Mucosa of gallbladder (tissue), 1 donor: ENCODE results near the gene PTGER1. TPM values are rescaled to one million over a fixed set of nuclear protein-coding genes. Genes with fewer than 3 reads are reported as not detected.

Experiments
- DNase-seq: peaks from one replicate; pipeline ENCODE4 v3.0.0-alpha.2; 2020; ENCODE audit warnings: low spot score
- total RNA-seq: library from RNA; stranded (reverse); gene quantifications from one replicate; pipeline ENCODE4 v1.2.1, GENCODE V29; 2021
- donor health status: DM: no; HTN: no; CAD: no.

The PTGER1 gene
- total RNA-seq, 1 donor from 2014 or later, result 1.9 TPM

DNA sequence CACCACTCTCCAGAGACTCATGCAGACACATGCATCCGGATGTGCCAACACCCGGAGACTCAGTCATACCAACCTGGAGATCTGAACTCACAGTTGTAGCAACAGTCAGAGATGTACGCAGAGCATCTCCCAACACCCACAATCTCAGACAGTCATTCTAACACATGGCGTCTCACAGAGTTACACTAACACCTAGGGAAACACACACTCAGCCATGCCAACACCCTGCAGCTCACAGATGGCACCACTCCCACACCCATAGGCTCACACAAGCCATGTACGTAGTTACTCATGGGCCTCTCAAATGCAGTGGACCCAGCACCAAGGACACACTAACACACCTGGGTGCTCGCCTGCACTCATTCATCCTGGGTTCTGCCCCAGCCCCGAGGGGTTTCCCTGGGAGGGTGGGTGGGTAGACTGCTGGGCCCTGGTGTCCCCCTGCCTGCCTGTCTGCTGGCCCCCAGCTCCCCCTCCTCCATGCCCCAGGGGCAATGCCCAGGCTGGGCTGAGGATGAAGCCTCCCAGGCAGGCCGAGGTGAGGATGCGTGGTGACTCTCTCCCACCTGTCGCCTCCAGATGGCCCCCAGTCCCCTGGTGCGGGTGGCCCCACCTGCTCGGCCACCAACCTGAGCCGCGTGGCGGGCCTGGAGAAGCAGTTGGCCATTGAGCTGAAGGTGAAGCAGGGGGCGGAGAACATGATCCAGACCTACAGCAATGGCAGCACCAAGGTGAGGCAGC is 32.1 kb downstream of the PTGER1 start:
- DNase-seq, result no peak

DNA sequence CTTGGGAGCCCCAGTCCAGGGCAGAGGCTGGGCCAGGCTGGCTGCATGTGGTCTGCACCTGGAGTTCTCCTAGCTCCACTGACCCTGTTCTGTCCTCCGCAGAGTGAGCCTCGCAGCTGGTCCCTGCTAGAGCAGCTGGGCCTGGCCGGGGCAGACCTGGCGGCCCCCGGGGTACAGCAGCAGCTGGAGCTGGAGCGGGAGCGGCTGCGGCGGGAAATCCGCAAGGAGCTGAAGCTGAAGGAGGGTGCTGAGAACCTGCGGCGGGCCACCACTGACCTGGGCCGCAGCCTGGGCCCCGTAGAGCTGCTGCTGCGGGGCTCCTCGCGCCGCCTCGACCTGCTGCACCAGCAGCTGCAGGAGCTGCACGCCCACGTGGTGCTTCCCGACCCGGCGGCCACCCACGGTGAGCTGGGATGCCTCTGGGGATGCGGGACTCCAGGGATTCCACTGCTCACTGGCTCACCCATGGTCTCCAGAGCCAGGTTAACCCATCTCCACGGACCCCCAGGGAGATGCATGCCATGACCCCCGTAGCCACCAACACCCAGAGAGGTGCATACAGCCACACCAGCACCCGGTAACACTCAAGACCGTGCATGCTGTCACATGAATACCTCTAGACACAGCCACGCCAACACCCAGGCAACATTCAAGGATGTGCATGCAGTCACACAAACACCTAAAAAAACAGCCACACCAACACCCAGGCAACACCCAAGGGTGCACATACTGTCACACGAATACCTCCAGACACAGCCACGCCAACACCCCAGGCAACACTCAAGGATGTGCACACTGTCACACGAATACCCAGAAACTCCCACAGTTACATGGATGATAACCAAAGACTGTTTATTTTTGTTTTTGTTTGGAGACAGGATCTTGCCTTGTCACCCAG is 33.9 kb downstream of the PTGER1 start:
- no peak for DNase-seq

GRCh38 chr19:14440049-14440448 is 35.1 kb downstream of the PTGER1 start:
- peak; percentile 61 for DNase-seq

DNA sequence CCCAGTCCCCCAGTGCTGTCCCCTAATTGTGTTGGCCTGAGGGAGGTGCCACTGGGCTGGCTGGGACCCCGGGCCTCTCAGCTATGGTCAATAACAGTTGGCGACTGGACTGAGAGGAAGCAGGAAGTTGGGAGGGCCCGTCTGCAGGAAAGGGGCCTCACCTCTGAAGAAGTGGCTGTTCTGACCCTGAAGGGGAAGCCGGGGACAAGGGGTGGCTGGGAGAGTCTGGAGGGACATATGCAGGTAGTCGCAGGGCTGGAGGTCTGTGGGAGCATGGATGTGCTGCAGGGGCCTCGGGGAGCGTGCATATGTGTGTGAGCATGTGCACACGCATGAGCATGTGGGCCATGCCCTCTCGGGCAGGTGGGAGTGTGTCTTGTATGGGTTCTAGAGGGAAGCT is 36.1 kb downstream of the PTGER1 start:
- DNase-seq, result no peak

DNA sequence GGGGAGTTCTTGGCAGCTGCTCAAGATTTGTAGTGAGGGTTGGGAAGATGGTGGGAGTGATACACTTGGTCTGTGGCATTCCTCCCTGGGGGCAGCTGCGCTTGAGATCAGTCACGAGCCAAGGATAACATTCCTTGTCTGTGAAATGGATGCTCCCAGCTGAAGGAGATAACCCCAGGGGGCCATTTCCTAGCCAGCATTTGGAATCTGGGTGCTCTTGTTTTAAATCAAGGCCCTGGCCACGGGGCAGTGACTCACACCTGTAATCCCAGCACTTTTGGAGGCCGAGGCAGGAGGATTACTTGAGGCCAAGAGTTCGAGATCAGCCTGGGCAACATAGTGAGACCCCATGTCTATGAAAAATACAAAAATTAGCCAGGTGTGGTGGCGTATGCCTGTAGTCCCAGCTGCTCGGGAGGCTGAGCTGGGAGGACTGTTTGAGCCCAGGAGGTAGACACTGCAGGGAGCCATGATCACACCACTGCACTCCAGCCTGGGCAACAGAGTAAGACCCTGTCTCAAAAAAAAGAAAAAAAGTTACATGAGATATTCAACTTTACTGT is 37.5 kb downstream of the PTGER1 start:
- no peak for DNase-seq

GRCh38 chr19:14435320-14436050 is 39.7 kb downstream of the PTGER1 start:
- no peak for DNase-seq

DNA sequence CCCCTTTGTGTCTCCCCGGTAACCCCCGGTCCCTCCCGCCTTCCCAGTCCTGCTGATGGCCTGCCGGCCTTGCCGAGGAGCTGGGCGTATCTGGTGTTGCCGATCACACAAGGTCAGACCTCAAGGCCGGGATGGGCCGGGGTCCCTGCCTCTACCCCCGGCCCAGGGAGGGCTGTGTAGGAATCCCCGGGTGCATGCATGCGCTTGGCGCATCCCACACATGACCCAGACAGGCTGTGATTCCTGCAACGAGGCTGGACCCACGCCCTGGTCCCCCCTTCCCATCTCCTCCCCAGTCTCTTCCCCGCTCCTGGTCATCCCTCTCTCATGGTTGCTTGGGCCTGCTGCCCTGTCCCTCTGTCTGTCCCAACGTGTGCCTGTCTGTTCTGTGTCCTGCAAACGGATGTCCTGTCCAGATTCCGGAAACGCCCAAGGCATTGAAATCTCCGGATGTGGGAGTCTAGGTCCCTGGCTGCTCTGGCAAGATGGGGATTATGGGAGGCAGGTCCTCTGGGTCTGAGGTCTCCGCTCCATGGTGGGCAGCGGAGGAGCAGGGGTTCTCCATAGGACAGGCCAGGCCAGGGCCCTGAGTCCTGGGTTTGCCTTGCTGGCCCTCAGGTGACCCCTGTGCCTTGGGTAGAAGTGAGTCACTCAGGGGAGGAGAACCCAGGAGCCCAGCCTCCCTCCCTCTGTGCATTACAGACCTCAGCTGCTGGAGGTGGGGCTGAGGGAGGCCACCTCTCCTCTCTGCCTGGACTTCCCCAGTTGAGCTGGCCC is 40.4 kb downstream of the PTGER1 start:
- DNase-seq, result peak; percentile 58

GRCh38 chr19:14433554-14434501 is 41.3 kb downstream of the PTGER1 start:
- DNase-seq, result peak; percentile 30

GRCh38 chr19:14432791-14433553 is 42.2 kb downstream of the PTGER1 start, which contains the start of gene PKN1:
TSS of gene PKN1 (plus strand) at chr19:14433306. CDS start at chr19:14433522, 216 bp downstream.
- DNase-seq, result no peak

GRCh38 chr19:14430712-14431111 is 44.4 kb downstream of the PTGER1 start:
- DNase-seq, result no peak

- no peak for DNase-seq
Observed at GRCh38 chr19:14428882-14429416, 46.2 kb downstream of the PTGER1 start.

GRCh38 chr19:14427461-14427860 is 47.7 kb downstream of the PTGER1 start:
- DNase-seq, result no peak

GRCh38 chr19:14425696-14426138 is 49.4 kb downstream of the PTGER1 start:
- no peak for DNase-seq

Other genes with a start within 250 kb of the PTGER1 start
- 48.2 TPM for gene ADGRE5, start 93.9 kb downstream of the PTGER1 start, total RNA-seq
- gene DDX39A, start 56.0 kb downstream of the PTGER1 start, total RNA-seq, result 46.4 TPM
- gene PKN1, start 42.0 kb downstream of the PTGER1 start, total RNA-seq, result 136 TPM
- 127 TPM for gene GIPC1, start 20.8 kb upstream of the PTGER1 start, total RNA-seq
- 142 TPM for gene DNAJB1, start 43.0 kb upstream of the PTGER1 start, total RNA-seq
- gene TECR, start 54.2 kb upstream of the PTGER1 start, total RNA-seq, result 149 TPM
- gene NDUFB7, start 96.7 kb upstream of the PTGER1 start, total RNA-seq, result 184 TPM
- 0.09 TPM for gene CLEC17A, start 107.7 kb upstream of the PTGER1 start, total RNA-seq
- not detected for gene ADGRE3, start 199.5 kb upstream of the PTGER1 start, total RNA-seq
- gene ZNF333, start 214.7 kb upstream of the PTGER1 start, total RNA-seq, result 16.5 TPM